HG02642 (cell line): Measurements from ENCODE around the gene SMU1.
"Not testable (repeated sequence)": the region's sequence is repeated elsewhere in the genome, so short reads cannot be mapped to it uniquely, and the experiment has no call there.

Source experiments
- ATAC-seq: cut with Tn5 transposase; IDR thresholded peaks from one replicate; pipeline ENCODE4 v1.9.1; 2021; ENCODE audit warnings: mild to moderate bottlenecking; ENCODE audit not compliant: unreplicated experiment, poor library complexity

Gene SMU1

DNA sequence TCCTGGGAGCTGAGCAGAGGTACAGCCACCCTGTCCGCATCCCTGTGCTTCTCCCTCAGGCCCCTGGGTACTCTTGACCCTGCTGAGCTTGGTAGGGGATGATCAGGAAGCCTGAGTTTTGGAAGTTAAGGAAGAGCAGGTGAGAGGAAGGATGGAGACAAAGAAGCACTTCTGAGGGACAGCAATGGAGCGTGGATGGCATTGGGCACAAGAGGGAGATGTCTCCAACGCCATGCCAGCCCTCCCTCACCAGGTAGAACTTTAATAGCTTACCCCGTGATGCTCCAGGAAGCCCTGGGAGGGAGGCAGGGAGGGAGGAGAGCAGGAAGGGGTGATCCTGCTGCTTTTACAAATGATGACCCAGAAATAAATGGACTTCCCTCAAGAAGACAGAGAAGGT, 29.9 kb upstream of the SMU1 start:
- ATAC-seq = no peak

DNA sequence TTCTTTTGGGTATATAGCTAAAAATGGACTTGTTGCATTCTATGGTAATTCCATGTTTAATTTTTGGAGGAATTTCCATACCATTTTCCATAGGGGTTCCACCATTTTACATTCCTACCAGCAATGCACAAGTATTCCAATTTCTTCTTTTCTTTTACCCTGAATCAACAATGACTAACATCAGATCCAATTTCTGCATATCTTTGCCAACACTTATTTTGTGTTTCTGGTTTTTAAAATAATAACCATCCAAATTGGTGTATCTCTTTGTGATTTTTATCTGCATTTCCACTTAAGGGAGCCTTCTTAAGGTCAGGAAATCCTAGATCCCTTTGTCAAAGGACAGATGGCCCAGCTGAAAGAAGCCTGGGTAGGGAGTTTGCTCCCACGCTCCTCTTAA, 29.5 kb upstream of the SMU1 start:
- ATAC-seq = no peak

DNA sequence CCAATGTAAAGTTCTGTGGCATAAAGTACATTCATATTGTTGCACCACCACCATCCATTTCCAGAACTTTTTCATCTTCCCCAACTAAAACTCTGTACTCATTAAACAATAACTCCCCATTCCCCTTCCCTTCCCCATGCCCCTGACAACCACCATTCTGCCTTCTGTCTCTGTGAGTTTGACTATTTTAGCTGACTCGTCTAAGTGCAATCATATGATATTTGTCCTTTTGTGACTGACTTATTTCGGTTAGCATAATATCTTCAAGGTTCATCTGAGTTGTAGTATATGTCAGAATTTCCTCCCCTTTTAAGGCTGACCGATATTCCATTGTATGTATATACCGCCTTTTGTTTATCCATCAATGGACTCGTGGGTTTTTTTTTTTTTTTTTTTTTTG, 29.0 kb upstream of the SMU1 start:
- ATAC-seq = no peak

DNA sequence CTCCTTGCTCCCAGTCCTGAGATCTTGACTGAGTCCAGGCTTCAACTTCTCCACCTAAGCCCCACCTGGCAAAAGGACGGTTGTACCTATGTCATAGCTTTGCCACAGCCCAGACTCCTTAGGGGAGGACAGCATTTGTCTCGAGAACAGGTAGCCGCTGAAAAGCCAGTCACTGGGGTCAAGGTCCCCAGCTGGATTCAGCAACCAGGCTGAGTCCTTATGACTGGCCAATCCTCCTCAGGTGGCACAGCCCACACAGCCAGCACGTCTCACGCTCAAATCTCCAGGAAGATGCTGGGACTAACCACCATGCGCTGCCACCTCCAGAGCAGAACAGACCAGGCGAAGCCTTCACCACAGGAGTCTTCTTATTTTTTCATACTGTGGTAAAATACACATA, 27.9 kb upstream of the SMU1 start:
- ATAC-seq = no peak

DNA sequence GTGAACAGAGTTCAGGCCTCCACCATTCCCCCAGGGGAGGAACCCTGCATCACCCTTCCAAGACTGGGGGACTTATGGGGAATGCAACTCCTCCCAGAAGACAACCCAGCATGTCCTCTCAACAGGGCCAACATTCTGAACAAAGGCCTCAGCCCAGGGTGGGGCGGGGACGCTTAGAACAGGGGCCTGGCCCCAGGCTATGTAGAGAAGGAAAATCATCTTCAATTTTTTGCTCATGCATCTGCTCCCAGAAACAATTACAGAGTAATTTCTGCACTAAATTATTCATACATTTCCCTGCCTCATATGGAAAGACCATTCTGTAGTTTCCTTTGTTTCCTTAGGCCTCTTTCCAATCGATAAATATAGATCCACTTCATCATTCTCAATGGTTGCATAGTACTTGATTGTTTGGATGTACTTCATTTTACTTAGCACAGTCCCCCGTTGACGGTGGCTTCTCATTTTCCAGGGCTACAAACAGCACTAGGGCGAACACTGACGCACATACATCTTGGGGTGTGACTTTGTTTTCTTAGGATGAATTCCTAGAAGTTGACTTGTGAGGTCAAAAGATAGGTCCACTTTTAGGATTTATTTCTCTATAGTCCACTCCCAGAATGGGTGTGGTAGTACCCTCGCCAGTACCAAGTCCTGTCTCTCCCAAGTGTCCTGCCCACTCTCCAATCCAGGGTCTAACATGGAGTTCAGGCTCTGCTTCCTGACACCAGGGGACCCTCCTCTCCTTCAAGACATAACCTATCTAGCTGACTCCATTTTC, 27.2 kb upstream of the SMU1 start:
- no peak for ATAC-seq

DNA sequence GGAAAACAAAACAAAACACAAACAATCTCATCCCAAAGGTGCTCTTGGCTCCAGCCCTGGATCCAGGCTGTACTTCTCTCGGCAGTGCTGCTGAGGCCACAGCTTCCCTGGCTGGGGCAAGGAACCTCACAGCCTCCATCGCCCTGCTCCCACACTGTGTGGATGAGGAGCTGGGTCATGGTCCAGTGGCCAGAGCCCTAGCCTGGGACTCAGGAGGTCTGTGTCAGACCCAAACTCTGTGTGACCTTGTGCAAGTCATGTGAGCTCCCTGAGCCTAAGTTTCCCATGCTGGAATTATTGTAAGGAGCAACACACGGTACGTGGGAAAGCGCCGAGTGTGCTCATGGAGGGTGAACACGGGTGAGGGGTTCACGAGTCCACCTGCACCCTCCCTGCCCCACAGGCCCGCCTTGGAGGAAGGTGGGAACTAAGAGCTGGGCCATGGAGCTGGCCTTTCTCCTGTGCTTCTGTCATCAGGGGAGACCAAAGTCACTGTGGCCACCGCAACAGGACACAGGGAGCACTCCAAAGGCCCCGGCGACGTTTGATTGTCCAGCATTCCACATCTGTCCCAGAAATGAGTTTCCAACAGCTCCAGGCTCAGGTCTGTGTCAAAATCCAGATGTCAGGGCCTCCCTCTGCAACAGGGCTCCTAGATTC, 26.2 kb upstream of the SMU1 start:
- ATAC-seq = no peak

DNA sequence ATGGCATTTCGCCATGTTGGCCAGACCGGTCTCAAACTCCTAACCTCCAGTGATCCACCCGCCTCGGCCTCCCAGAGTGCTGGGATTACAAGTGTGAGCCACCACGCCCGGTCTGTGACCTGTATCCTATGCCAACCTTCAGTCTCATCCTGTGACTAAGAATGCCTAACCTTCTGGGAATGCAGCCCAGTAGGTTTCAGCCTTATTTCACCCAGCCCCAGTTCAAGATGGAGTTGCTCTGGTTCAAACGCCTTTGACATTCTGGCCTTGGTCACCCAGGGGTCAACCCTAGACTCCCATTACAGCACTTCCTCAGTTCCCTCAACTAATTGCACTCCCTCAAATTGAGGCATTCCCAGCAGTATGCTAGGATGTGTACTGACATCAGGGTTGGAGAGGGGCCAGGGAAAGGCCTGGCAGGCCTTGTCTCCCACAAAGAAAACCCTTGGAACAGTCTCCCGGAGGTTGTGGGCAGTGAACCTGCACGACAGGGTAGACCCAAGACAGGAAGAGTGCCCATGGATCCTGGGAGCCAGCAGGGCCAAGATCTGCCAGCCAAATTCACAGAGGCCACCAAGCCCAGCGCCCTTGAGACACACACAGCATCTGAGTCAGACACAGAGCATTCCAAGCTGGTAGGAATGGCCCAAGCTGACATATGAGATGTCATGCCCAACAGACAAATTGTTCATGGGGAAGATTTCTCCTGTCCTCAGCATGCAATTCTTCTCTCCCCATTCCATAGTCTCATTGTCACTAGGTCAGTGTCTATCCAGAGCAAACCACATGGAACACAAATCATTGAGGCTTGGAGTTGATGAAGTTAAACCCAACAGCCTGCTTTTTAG, 24.9 kb upstream of the SMU1 start:
- no peak for ATAC-seq

DNA sequence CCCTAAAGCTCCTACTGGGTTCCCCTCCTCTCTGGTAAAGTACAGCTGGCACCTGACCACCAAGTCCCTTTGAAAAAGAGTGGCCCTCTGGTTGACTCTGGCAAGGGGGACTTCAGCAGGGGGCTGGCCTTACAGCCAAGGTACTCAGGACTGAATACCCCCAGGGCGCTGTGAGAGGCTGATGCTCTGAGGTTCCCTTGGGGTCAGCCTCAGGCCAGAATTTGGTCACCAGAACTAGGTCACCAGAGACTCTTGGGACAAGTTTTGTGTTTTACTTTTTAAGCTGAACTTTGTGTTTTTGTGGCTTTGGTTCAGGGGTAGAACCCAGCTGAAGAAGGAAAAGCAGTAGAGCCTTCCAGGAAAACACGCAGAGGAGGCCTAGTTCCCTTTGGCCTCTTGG, 23.3 kb upstream of the SMU1 start:
- no peak for ATAC-seq

DNA sequence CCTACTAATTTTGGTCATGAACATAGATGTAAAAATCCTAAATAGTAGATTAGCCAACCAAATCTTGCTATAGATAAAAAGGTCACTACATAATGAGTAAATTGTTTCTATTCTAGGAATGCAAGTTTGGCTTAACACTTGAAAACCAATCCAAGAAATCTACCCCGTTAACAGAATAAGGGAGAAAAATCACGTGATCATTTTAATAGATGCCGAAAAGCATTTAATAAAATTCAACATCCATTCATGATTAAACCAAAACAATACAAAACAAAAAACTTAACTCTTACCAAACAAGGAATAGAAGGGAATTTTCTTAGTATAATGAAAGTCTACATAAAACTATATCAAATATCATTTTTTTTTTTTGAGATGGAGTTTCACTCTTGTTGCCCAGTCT, 20.7 kb upstream of the SMU1 start:
- no peak for ATAC-seq

DNA sequence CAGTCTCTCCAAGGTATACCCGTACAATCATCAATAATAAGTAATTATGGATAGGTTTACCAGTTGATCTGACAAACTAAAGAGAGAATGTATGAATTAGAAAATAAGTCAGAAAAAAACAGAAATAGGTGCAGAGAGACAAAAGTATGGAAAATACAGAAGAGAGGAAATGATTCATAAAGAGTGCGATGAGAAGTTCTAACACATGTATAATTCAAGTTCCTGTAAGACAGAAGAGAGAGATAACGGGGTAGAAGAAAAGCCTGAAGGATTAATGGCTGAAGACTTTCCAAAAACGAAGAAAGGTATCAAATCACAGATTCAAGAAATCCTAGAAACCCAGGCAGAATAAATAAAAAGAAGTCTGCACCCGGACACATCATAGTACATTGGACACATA, 16.2 kb upstream of the SMU1 start:
- ATAC-seq = no peak

DNA sequence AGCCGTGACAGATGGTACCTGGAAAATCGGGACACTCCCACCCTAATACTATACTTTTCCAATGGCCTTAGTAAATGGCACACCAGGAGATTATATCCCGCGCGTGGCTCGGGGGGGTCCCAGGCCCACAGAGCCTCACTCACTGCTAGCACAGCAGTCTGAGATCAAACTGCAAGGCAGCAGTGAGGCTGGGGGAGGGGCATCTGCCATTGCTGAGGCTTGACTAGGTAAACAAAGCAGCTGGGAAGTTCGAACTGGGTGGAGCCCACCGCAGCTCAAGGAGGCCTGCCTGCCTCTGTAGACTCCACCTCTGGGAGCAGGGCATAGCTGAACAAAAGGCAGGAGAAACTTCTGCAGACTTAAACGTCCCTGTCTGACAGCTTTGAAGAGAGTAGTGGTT, 9.2 kb upstream of the SMU1 start:
- ATAC-seq = not testable (repeated sequence)

DNA sequence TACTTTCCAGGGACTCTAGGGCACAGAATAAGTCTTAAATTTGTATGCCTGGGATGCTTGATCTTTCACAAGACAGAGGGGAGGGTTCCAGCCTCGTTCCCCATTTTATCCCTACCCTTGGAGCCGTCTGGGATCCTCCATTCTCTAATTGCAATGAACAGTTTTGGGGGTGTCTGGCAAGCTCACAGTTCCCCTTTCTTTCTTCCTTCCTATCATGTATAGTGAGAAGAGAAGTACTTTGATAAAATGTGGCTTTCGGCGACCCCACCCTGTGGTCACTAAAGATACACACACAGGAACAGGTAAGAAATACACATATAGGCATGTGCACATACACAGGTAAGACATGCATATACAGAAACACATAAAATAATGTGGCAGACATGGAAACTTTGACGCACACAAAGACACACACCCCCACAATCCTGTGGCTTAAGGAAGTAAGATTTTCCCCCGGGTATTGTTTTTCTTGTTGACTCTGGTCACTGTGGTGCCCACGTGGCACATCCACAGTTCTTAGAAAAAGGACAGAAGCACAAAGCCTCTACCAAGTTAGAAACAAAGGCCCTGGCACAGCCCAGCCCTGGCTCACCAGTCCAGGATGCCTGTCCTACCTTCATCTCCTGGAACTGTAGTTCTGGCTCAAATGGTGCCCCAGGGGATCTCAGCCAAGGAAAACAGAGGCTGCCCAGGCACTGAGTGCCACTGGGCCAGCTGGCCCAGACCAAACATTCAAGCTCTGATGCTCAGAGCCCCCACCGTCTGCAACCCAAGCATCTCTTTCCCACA, 6.3 kb upstream of the SMU1 start:
- ATAC-seq = no peak

DNA sequence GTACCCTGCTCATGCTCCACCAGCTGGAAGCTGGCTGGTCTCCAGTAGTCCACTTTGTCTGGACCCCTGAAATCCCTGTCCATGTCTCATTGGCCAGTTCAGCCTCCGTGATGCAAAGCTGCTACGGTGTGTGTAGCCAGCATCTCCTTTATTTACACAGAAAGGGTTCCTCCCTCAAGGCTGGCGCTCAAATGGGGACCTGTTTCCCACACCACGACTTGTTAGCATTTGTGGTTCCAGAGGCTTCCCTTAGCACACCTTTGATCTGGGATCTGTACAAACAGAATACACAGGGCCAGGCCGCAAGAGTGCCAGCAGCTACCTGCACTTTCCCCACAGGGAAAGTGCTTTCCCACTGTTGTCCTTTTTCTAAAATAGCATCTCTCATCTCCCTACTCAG, 5.7 kb upstream of the SMU1 start:
- ATAC-seq = no peak

DNA sequence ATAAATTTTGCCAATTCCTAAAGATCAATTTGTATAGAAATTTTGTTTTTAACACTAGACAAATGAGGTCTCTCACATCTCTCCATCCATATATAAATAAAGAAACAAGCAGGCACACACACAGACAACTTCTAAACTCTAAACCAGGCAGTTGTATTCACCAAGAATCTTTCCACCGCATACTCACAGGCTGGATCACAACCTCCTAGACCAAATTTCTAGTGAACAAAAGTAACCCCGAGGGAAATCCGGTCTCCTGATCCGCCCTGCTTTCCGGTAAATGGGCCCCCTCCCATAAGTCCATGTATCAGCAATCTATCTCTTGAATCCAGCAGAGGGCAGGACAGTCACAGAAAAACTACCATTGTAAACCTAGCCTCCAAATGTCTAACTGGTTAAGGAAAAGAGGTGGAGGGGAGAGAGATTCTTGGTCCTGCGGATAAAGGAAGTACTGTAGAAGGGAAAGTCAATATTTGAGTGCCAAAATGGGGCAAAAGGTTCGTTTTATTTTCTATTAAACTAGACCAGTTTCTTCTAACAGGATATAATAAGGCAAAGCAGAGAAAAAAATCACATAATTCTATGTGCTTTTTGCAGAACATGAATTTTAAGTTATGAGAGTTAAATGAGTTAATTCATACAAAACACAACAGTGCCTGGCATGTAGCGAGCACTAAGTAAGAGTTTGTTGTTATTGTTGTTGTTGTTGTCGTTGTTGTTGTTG, 4.8 kb upstream of the SMU1 start:
- ATAC-seq = no peak

DNA sequence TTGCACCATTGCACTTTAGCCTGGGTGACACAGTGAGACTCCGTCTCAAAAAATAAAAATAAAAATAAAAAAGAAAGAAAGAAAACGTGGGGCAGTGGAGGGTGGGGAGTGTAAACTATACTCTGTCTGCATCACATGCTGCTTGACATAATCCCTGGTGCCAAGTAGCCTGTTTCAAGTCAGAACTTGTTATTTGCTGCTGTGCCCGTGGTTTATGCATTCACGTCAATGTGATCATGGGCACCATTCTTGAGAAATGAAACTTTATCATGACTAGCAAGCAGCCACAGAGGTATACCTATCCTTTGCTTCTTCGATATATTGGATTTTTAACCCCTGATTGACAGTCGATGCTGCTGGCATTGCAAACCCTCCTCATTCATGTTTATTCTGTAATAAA, 4.1 kb upstream of the SMU1 start:
- ATAC-seq = no peak

DNA sequence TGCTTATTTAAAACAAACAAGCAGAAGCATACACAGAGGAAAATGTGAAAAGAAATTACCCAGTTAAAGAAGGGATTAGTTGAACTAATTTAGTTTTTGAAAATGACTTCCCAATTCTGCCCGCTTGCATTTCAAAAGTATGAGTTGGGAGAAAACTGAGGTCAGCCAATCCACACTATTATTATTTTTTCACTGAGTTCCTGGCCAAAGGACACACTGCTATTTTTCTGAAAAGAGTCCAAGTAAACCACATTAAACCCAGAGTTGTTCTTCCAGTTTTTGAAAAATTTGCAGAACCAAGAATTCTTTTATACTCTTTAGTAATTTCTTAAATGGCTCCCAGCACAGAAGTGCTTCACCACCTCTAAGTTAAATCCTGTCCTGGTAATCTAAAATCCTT, 7.5 kb downstream of the SMU1 start:
- ATAC-seq = no peak

DNA sequence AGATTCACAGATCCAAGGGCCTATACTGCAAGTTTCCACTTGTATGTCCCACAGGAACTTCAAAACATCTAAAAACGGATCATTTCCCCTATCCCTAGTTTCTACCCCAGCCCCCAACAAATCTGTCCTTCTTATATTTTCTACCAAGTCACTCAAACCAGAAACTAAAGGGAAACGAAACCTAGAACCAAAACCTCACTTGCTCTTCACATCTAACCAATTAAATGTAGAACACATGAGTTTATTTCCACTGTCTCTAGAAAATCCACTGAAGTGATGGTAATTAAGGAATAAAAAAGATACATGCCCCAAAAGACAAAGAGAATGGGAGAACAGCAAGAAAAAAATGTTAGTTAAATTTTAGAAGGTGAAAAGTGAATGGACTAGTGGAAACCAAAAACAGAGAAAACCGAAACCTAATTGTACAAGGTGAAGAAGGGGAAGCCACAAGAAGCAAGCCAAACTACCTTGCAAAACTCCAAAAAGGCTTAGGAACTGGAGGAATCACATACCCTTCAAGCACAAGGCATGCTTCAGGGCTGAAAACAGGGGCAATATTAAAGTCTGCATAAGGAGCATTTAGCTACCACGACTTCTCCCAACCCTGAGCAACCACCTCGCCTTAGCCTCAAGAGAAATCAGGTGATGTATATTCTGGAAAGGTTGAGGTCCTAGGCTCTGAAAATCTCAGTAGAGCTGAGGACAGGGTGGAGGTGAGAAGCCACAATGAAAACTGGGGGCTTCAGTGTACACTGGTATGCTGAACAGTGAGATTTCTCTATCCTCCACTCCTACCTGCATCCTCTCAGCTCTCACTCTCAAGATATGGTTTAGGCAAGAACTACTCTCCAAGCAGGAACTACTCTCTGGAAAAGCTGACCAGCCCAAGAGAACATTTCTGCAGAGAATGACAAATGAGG, 11.1 kb downstream of the SMU1 start:
- ATAC-seq = peak; percentile 65

DNA sequence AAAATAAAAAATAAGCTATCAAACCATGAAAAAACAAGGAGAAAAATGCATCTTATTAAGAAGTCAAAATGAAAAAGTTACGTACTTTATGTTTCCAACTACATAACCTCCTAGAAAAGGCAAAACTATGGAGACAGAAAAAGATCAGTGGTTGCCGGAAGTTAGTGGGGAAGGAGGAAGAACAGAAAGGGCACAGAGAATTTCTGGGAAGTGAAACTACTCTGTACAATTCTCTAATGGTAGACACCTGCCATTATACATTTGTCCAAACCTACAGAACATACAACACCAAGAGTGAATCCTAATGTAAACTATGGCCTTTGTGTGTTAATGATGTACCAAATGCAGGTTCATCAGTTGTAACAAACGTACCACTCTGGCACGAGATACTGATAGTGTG, 25.3 kb downstream of the SMU1 start:
- no peak for ATAC-seq
